ENCODE results near the gene CLK4.

CLK4 gene

DNA sequence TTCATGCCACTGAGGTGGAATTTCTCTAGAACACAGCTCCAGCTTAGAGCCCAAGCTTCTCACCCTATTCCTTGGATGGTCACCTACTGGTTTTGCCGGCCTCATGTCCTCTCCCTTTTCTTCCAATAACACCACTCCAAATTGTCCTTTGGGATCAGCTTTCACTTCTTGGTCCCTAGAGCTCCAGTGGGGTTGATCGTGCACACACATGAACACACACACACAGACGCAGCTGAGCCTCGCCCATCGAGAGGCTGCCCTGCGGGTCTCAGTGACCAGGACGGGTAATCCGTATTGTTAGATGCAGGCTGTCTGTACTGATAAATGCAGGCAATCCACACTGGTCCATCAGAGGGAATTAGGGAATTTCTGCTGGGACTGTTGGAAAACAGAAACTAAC is 43.6 kb downstream of the CLK4 start:
- DNase-seq: no peak

GRCh38 chr5:178582291-178582690 is 44.6 kb downstream of the CLK4 start:
- DNase-seq: no peak

GRCh38 chr5:178581621-178582020 is 45.2 kb downstream of the CLK4 start:
- no peak for DNase-seq

GRCh38 chr5:178580271-178580955 is 46.4 kb downstream of the CLK4 start:
- DNase-seq: no peak

GRCh38 chr5:178577944-178578343 is 48.9 kb downstream of the CLK4 start:
- no peak for DNase-seq

DNA sequence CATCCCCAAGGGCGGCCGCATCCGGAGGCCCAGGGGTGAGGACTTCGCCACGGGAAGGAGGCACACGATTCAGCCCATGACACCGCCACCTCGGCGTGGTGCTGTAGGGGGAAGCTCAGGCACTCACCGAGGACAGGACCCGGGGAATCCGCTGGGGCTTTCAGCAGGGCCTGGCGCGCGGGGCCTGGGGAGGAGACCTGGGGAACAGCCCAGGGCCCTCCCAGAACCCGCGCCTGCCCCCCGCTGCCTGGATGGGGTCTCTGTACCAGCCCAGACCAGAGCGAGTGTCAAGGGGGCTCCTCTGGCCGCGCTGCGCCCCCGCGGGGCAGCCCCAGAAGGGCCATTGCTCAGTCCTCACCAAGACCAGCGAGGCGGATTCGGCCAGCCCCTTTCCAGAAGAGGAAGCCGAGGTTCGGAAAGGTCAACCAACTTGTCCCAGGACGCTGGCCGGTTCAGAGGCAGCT is 49.4 kb downstream of the CLK4 start:
- DNase-seq: no peak

- no peak for DNase-seq
Measured at GRCh38 chr5:178576591-178577351, 50.1 kb downstream of the CLK4 start.

- DNase-seq: no peak
Measured at GRCh38 chr5:178573216-178573615, 53.6 kb downstream of the CLK4 start.

DNA sequence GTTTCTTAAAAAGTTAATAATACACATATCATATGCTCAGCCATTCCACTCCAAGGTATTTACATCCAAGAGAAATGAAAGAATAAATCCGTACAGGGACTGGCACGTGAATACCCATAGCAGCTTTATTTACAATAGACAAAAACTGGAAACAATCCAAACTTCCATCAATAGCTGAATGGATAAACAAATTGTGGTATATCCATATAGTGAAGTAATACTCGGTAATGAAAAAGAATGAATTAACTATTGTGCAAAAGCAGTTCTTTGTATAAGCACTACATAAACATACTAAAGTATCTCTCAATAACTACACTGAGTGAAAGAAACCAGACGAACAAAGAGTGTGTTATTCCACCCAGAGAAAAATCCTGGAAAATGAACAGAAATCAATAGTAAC is 54.2 kb downstream of the CLK4 start:
- no peak for DNase-seq

DNA sequence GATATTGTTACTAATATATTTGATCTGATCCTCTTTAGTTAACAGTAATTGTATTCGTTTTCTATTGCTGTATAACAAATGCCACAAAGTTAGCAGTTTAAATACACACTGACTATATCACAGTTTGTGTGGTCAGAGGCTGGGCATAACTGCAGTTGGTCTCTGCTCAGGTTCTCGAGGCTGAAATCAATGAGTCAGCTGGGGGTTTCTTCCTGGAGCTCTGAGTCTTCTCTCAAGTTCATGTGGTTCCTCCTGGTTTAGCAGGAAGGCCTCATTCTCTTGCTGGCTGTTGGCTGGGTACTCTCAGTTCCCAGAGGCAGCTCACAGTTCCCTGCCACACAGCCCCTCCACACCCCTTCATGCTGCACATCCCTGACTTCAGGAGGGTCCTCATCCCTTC is 57.4 kb downstream of the CLK4 start:
- no peak for DNase-seq

- no peak for DNase-seq
Measured at GRCh38 chr5:178564811-178565550, 61.9 kb downstream of the CLK4 start.

- no peak for DNase-seq
Measured at GRCh38 chr5:178564397-178564796, 62.5 kb downstream of the CLK4 start.

- no peak for DNase-seq
Measured at GRCh38 chr5:178563621-178564020, 63.2 kb downstream of the CLK4 start.

DNA sequence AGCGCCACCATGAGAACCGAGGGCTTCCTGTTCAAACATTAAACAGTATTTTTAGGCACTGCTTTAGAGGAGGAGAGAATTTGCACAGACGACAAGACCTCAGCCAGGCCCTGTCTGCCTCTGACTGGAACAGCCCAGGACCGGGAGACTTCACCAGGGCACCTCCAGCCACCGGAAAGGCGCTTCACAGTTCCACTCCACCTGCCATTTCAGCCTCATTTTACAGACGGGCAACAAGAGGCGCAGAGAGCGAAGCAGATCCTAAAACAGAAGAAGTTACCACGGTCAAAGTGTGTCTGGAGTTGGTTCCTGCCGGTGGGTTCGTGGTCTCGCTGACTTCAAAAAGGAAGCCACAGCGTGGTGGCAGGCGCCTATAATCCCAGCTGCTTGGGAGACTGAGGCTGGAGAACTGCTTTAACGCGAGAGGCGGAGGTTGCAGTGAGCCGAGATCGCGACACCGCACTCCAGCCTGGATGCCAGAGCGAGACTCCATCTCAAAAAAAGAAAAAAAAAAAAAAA is 65.0 kb downstream of the CLK4 start:
- no peak for DNase-seq

DNA sequence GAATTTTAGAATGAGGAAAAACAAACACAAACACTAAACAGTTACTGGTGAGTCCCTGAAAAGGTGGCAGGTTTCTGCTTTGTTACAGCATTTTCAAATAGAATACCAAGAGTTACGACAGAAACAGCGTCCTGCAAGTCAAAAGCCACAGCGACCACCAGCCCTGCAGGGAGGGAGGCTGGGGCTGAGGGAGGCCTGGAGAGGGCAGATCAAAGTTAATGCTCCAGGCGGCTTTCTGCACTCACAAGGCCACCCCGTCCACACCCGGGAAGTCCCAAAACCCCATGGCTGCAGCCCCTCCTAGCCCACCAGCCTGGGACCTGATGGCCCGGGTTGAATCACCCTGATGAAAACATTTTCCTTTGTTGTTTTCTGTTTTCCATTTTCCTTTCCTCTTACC is 65.9 kb downstream of the CLK4 start:
- DNase-seq: no peak

GRCh38 chr5:178557416-178557815 is 69.4 kb downstream of the CLK4 start:
- DNase-seq: no peak

DNA sequence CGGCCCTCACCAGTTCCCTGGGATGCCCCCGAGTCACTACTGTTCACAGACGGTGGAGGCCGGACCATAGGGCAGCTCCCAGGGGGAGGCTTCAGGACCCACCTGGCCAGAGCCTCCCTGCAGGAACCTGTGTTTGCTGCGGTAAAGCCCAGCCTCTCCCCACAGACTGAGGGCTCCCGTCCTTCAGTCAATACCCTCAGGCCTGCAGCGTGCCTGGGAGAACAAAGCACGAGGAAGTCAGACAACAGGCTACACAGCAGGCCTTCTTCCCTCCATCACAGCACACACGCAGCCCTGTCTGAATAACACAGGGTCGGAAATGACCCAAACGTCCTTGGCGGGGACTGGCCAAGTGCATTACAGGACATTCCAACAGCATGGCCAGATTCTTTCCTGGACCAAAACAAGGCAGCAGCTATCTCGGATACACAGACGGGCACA is 71.1 kb downstream of the CLK4 start:
- DNase-seq: no peak

- DNase-seq: no peak
Measured at GRCh38 chr5:178555005-178555404, 71.8 kb downstream of the CLK4 start.

DNA sequence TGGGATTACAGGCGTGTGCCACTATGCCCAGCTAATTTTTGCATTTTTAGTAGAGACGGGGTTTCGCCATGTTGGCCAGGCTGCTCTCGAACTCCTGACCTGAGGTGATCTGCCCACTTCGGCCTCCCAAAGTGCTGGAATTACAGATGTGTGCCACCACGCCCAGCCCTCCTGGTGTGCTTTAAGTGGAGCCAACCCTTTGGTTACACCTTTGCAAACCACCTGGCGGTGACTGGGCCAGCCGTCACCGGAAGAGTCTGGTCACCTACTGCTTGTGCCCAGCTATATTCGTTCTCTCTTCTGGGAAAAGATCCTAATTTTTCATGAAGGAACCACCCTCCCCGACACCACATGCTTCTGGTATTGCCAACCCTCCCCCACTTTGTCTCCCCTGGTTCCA is 72.5 kb downstream of the CLK4 start:
- no peak for DNase-seq

GRCh38 chr5:178553517-178553916 is 73.3 kb downstream of the CLK4 start:
- DNase-seq: no peak
